Transverse colon (tissue), 4 donors: Measurements from ENCODE around the gene CPSF4. TPM values are rescaled to one million over a fixed set of nuclear protein-coding genes. Genes with fewer than 3 reads are reported as not detected.

Experiments
- DNase-seq: peaks from one replicate; pipeline ENCODE4 v3.0.0-alpha.2; 2019
- H3K27ac ChIP-seq, 4 donors: fragments of 200-600 bp; sonication (generic); 2 replicates each; pipeline ENCODE4 v1.5.1; 2016 to 2018; ENCODE audit warnings: inconsistent platforms in 4 of 4
- H3K27me3 ChIP-seq: fragments of 200-600 bp; sonication (generic); 2 replicates; pipeline ENCODE4 v1.5.1; 2017; ENCODE audit warnings: inconsistent platforms
- H3K36me3 ChIP-seq, 4 donors: fragments of 200-600 bp; sonication (generic); 2 replicates each; pipeline ENCODE4 v1.5.1; 2017 to 2019; ENCODE audit warnings: inconsistent platforms in 4 of 4
- H3K4me1 ChIP-seq, 4 donors: fragments of 200-600 bp; sonication (generic); 2 replicates each; pipeline ENCODE4 v1.5.1; 2017 to 2020; ENCODE audit warnings: inconsistent platforms in 4 of 4
- H3K4me3 ChIP-seq, 4 donors: fragments of 200-600 bp; sonication (generic); 1 replicate in 1 of 4; 2 replicates in 3 of 4; pipeline versions ENCODE4 v1.5.1 to v1.6.1; 2017 to 2019; ENCODE audit warnings: inconsistent platforms in 4 of 4
- H3K9me3 ChIP-seq, 2 donors: fragments of 200-600 bp; sonication (generic); 2 replicates each; pipeline ENCODE4 v1.5.1; 2017 to 2019; ENCODE audit warnings: inconsistent platforms in 2 of 2
- EP300 ChIP-seq: sonication (generic); formaldehyde crosslinking; IDR thresholded peaks from one replicate; pipeline ENCODE4 v1.6.1; 2017; ENCODE audit warnings: antibody characterized with exemption, low read depth
- POLR2A ChIP-seq: fragments of 450-650 bp; IDR thresholded peaks from one replicate; pipeline ENCODE4 v1.6.1; 2016; ENCODE audit warnings: antibody characterized with exemption, mild to moderate bottlenecking, moderate library complexity
- POLR2AphosphoS5 ChIP-seq, 3 donors: sonication (generic); formaldehyde crosslinking; IDR thresholded peaks; one replicate each; pipeline ENCODE4 v1.6.1; 2016; ENCODE audit warnings: antibody characterized with exemption in 3 of 3
- WGBS, 2 donors: methylation state at CpG; one replicate each; pipeline ENCODE4 v1.1.5; 2018; ENCODE audit warnings: low coverage in 1 of 2; 5-methylcytosine and 5-hydroxymethylcytosine counted together
- in situ Hi-C, 4 donors: fragments of 200-750 bp; cut with MboI; loops; one replicate each; pipeline versions ENCODE4 v1.15.0 to v1.15.1; 2017; ENCODE audit warnings: low sequenced_read_pairs in 3 of 4, low pct_ligation_motif_present in 1 of 4, low pct_unique_long_range_greater_than_20kb in 1 of 4
- intact Hi-C: fragments of 100-400 bp; cut with DNase I; formaldehyde crosslinking; loops from one replicate; pipeline ENCODE4 v1.15.1; 2023; ENCODE audit warnings: low total_unique reads
- total RNA-seq, 4 donors: library from RNA; depleted of rRNA; stranded (reverse); fragments of >200 nt; gene quantifications; one replicate each; pipeline ENCODE4 v1.1.0, GENCODE V29; 2016
- TF ChIP-seq, protein P1 (sequence below), 5 experiments: fragments of 200-600 bp in 3 of 5; fragments of 450-650 bp in 2 of 5; sonication (generic) in 3 of 5; IDR thresholded peaks; 1 replicate in 2 of 5; 2 replicates in 3 of 5; pipeline ENCODE4 v1.5.1; 2016 to 2017; ENCODE audit warnings: antibody characterized with exemption in 5 of 5, inconsistent platforms in 3 of 5, mild to moderate bottlenecking in 2 of 5, moderate library complexity in 1 of 5

Gene CPSF4
- total RNA-seq, 4 donors from 2014 or later = 20.7 to 65.5 (median 24.8) TPM

DNA sequence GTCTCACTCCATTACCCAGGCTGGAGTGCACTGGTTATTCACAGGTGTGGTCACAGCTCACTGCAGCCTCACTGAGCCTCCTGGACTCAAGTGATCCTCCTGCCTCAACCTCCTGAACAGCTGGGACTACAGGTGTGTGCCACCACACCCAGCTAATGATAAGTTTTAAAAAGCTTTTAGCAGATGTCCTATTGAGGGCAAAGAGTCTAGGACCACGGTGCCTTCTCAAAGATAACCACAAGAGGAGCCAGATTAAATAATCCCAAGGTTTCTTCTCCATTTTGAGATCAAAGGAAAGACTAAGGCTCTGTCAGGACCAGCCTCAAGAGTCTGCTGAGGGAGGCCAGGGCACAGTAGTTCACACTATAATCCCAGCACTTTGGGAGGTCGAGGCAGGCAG lies 22.5 kb downstream of the CPSF4 start:
- Histone ChIP-seq H3K36me3 (peaks cover 0 to 25% (median 10%) of the 10 kb centered on the region in 4 donors), H3K4me1 (peaks cover 9 to 29% (median 21%) of the 10 kb centered on the region in 4 donors), H3K27me3 (no peaks in the 10 kb centered on the region), H3K4me3 (no peak overlapping the region), H3K9me3 (no peaks in the 10 kb centered on the region), H3K27ac (no peak overlapping the region)
- no peak for DNase-seq
- in situ Hi-C loops (no loop called here), intact Hi-C loops (no loop called here)
- WGBS, 2 donors = 86% methylated on average over 2 of the region's 2 CpGs; no CpG with 5 or more reads in 1 of the 2 donors
- TF ChIP-seq POLR2AphosphoS5 (IDR thresholded peaks at IDR 0.05) (no peak), EP300 (no peak), POLR2A (no peak)
- TF ChIP-seq, protein P1, sequence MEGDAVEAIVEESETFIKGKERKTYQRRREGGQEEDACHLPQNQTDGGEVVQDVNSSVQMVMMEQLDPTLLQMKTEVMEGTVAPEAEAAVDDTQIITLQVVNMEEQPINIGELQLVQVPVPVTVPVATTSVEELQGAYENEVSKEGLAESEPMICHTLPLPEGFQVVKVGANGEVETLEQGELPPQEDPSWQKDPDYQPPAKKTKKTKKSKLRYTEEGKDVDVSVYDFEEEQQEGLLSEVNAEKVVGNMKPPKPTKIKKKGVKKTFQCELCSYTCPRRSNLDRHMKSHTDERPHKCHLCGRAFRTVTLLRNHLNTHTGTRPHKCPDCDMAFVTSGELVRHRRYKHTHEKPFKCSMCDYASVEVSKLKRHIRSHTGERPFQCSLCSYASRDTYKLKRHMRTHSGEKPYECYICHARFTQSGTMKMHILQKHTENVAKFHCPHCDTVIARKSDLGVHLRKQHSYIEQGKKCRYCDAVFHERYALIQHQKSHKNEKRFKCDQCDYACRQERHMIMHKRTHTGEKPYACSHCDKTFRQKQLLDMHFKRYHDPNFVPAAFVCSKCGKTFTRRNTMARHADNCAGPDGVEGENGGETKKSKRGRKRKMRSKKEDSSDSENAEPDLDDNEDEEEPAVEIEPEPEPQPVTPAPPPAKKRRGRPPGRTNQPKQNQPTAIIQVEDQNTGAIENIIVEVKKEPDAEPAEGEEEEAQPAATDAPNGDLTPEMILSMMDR (IDR thresholded peaks at IDR 0.05) = no peak

GRCh38 chr7:99465421-99465768 lies 26.7 kb downstream of the CPSF4 start:
- DNase-seq = no peak
- WGBS, 2 donors = 6% methylated on average over 9 of the region's 9 CpGs; no CpG with 5 or more reads in 1 of the 2 donors
- Histone ChIP-seq H3K27ac (peak overlapping the region; percentile 89 to 93 (median 92)), H3K4me1 (peaks cover 9 to 32% (median 24%) of the 10 kb centered on the region in 4 donors), H3K27me3 (no peaks in the 10 kb centered on the region), H3K36me3 (peaks cover 0 to 6% (median 0%) of the 10 kb centered on the region in 4 donors), H3K9me3 (no peaks in the 10 kb centered on the region), H3K4me3 (peak overlapping the region; percentile 77 to 91 (median 80))
- TF ChIP-seq POLR2A = no peak
- in situ Hi-C loops = no loop called here
- intact Hi-C loops = no loop called here

DNA sequence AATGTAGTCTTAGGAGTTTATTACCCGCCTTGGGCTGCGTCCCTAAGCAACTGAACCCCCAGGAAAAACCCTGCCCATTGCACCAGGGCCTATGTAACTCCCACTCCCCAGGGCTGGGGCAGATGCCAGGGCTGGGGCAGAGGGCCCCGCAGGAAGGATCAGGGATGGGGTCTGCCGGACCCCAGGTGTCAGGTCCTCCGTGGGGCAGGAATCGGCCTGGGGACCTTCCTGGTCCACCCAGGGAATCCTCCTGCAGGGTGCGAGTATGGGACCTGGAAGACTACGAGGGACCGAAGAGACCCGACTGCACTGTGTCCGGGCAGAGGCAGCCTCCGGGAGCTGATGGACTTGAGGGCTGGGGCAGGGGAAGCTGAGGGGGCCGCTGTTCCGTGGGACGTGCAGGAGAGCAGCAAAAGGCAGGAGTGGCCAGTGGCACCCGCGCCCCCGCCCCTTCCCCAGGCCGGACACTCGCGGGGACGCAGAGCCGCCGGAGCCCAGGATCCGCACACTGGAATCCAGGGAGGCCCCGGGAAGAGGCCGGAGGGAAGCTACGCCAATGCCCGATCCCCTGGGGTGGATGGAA lies 29.7 kb downstream of the CPSF4 start:
- Histone ChIP-seq H3K36me3 (peaks cover 0 to 6% (median 0%) of the 10 kb centered on the region in 4 donors), H3K27ac (no peak overlapping the region), H3K4me3 (no peak overlapping the region), H3K9me3 (no peaks in the 10 kb centered on the region), H3K27me3 (no peaks in the 10 kb centered on the region), H3K4me1 (peaks cover 9 to 34% (median 28%) of the 10 kb centered on the region in 4 donors)
- intact Hi-C loops (no loop called here), in situ Hi-C loops (no loop called here)
- DNase-seq = no peak
- 90% methylated on average over 29 of the region's 29 CpGs; no CpG with 5 or more reads in 1 of the 2 donors for WGBS, 2 donors
- TF ChIP-seq POLR2A = no peak
- no peak for TF ChIP-seq POLR2AphosphoS5 (IDR thresholded peaks at IDR 0.05)
- TF ChIP-seq, protein P1 (IDR thresholded peaks at IDR 0.05) = no peak
- TF ChIP-seq EP300 = no peak

DNA sequence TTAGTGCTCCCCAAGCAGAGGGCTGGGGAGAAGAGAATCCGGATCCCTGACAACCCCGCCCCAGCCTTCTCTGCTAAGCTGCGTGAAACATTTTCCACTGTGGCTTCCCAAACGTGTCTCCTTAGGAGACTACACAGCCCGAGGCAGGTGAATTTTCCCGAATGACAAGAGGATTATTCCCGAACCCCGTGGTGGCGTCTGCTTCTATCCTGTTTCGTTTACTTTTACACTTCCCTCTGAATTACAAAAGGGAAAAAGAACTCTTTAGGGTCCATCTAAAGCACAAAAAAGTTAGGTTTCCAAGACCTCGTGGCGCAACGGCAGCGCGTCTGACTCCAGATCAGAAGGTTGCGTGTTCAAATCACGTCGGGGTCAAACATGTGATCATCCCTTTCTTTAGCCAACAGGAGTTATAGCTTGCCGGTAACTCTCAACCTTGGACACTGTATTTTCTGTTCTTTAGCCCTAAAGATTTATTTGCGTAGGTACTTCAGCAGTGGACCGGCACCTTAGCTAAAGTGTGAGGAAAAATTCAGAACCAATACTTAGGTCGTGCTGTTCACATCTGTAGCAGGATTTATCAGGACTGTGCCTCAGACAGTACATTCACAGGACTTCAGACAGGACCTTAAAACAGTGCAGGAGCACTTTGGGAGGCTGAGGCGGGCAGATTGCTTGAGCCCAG lies 30.8 kb downstream of the CPSF4 start:
- DNase-seq = no peak
- Histone ChIP-seq H3K36me3 (no peaks in the 10 kb centered on the region), H3K27ac (peak overlapping the region in 2 of 4 donors; percentile 90 to 92), H3K4me1 (peaks cover 12 to 30% (median 28%) of the 10 kb centered on the region in 4 donors), H3K4me3 (no peak overlapping the region), H3K9me3 (no peaks in the 10 kb centered on the region), H3K27me3 (no peaks in the 10 kb centered on the region)
- intact Hi-C loops (no loop called here), in situ Hi-C loops (no loop called here)
- 61 to 78% methylated on average over 11 to 23 of the region's 23 CpGs for WGBS, 2 donors
- no peak for TF ChIP-seq POLR2AphosphoS5 (IDR thresholded peaks at IDR 0.05)
- TF ChIP-seq, protein P1 (IDR thresholded peaks at IDR 0.05) = no peak
- no peak for TF ChIP-seq EP300
- no peak for TF ChIP-seq POLR2A
